WTC11 (cell line): ENCODE data around the gene TMEM141. TPM values are rescaled to one million over a fixed set of nuclear protein-coding genes. Genes with fewer than 3 reads are reported as not detected.
"Not testable (repeated sequence)": the region's sequence is repeated elsewhere in the genome, so short reads cannot be mapped to it uniquely, and the experiment has no call there.

Experiments
- ATAC-seq: fragments of 200-7000 bp; cut with Tn5 transposase; 2 replicates; pipeline ENCODE4 v1.10.0; 2021; ENCODE audit warnings: mild to moderate bottlenecking, moderate library complexity
- CTCF ChIA-PET: fragments of 300-600 bp; sonication (Branson Sonifier 250); formaldehyde crosslinking; loops from one replicate; lab custom pipeline; 2021; ENCODE audit warnings: antibody characterized with exemption; lab: Charles Lee
- POLR2A ChIA-PET: fragments of 350-600 bp; sonication (Branson Sonifier 250); formaldehyde crosslinking; loops from one replicate; lab custom pipeline; 2021; ENCODE audit warnings: antibody characterized with exemption; lab: Charles Lee
- DNase-seq: peaks from one replicate; pipeline ENCODE4 v3.0.0; 2021; ENCODE audit warnings: low spot score
- H3K27ac Mint-ChIP-seq: 2 replicates; pipeline ENCODE4 v1.8.0; 2021; ENCODE audit warnings: mixed read lengths
- H3K27me3 Mint-ChIP-seq: 2 replicates; pipeline ENCODE4 v1.8.0; 2021; ENCODE audit warnings: low read depth, mild to moderate bottlenecking, moderate library complexity, mixed read lengths
- H3K36me3 Mint-ChIP-seq: 2 replicates; pipeline ENCODE4 v1.8.0; 2021; ENCODE audit warnings: mixed read lengths
- H3K4me1 Mint-ChIP-seq: 2 replicates; pipeline ENCODE4 v1.8.0; 2022; ENCODE audit warnings: mixed read lengths
- H3K4me3 Mint-ChIP-seq: 2 replicates; pipeline ENCODE4 v1.8.0; 2021; ENCODE audit warnings: mild to moderate bottlenecking, moderate library complexity, mixed read lengths
- H3K9me3 Mint-ChIP-seq: 2 replicates; pipeline ENCODE4 v1.8.0; 2021; ENCODE audit warnings: mixed read lengths
- ATF1 ChIP-seq: sonication (generic); formaldehyde crosslinking; IDR thresholded peaks from 2 replicates; pipeline ENCODE4 v1.8.1; 2023; ENCODE audit warnings: mild to moderate bottlenecking, moderate library complexity, missing genetic modification reagents
- FOXP1 ChIP-seq: sonication (generic); formaldehyde crosslinking; IDR thresholded peaks from 2 replicates; pipeline ENCODE4 v1.8.0; 2022; ENCODE audit warnings: missing genetic modification reagents, mild to moderate bottlenecking, moderate library complexity, borderline replicate concordance
- GABPB1 ChIP-seq: sonication (generic); formaldehyde crosslinking; IDR thresholded peaks from 2 replicates; pipeline ENCODE4 v1.8.1; 2023; ENCODE audit warnings: mild to moderate bottlenecking, missing genetic modification reagents
- JAZF1 ChIP-seq: fragments of 250-450 bp; sonication (Bioruptor Pico); IDR thresholded peaks from 2 replicates; pipeline ENCODE4 v1.9.0; 2021; ENCODE audit warnings: moderate library complexity, mild to moderate bottlenecking, inconsistent platforms
- SMAD3 ChIP-seq: sonication (generic); formaldehyde crosslinking; IDR thresholded peaks from 2 replicates; pipeline ENCODE4 v1.8.0; 2022; ENCODE audit warnings: missing genetic modification reagents, mild to moderate bottlenecking, borderline replicate concordance
- ZNF232 ChIP-seq: sonication (generic); formaldehyde crosslinking; IDR thresholded peaks from 2 replicates; pipeline ENCODE4 v1.8.0; 2022; ENCODE audit warnings: mild to moderate bottlenecking, missing genetic modification reagents
- total RNA-seq: library from RNA; stranded (reverse); gene quantifications from 3 replicates; pipeline ENCODE4 v1.2.3, GENCODE V29; 2021
- TF ChIP-seq, protein P1 (sequence below): fragments of 200-600 bp; IDR thresholded peaks from 2 replicates; pipeline ENCODE4 v1.8.0; 2022; ENCODE audit warnings: antibody characterized with exemption
- TF ChIP-seq, protein P2 (sequence below): sonication (generic); formaldehyde crosslinking; IDR thresholded peaks from 2 replicates; pipeline ENCODE4 v1.8.1; 2022; ENCODE audit warnings: missing genetic modification reagents, borderline replicate concordance
- TF ChIP-seq, protein P3 (sequence below): fragments of 250-450 bp; sonication (Bioruptor Pico); conservative IDR thresholded peaks from 2 replicates; pipeline ENCODE4 v1.9.0; 2021; ENCODE audit warnings: mild to moderate bottlenecking
- TF ChIP-seq, protein P4 (sequence below): sonication (generic); formaldehyde crosslinking; IDR thresholded peaks from 2 replicates; pipeline ENCODE4 v1.8.1; 2022; ENCODE audit warnings: low read depth, missing genetic modification reagents, borderline replicate concordance

TMEM141 gene
- total RNA-seq, 1 experiment from 2014 or later, result 72.0 TPM

DNA sequence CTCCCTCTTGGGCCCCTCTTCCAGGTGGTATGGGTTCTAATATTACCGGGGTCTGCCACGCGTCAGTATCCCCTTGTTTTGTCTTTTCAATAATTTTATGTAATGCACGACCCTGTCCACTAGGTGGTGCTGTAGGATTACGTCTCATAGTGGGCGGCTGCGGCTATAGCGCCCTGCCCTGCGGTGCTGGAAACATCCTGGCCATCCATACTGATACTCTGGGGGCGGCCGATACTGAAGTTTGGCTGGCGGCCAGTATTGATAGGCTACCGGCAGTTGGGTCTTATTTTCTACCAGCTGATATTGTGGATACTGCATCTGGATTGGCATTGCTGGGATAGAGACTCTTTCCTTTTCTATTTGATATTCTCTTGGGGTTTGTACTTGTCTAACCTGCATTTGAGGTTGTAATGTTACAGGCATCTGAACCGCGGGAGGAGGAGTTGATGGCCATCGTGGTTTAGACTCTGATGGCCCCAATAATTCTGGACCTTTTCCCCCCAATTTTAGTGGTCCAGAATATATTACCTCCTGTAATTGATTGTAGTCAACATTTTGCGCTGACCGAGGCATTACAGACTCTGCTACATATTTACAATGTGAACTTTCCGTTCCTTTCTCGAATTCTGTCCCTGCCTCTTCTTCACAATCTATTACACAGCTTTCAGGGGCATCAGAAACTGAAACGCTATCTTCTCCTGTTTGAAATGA is 3.3 kb upstream of the TMEM141 start:
- CTCF ChIA-PET, result interaction anchor here (0.6 to 2.0 kb wide), 4 partner anchors 13 to 304 kb away, joined by 3 to 5 read pairs (median 3); no protein-coding TSS in a partner anchor
- POLR2A ChIA-PET, result no interaction called here
- Mint-ChIP-seq H3K4me1 (peaks cover 14% of the 10 kb centered on the region), H3K27me3 (peaks cover 4% of the 10 kb centered on the region), H3K9me3 (no peaks in the 10 kb centered on the region), H3K4me3 (no peak overlapping the region), H3K36me3 (peaks cover 3% of the 10 kb centered on the region; the same call in 1 of the 2 replicates), H3K27ac (peak overlapping the region; percentile 51)
- DNase-seq (peak; percentile 78), ATAC-seq (peak; percentile 2; the same call in 1 of the 2 replicates)
- TF ChIP-seq ATF1 (CRISPR knock-in tag), result no peak
- TF ChIP-seq, protein P1, sequence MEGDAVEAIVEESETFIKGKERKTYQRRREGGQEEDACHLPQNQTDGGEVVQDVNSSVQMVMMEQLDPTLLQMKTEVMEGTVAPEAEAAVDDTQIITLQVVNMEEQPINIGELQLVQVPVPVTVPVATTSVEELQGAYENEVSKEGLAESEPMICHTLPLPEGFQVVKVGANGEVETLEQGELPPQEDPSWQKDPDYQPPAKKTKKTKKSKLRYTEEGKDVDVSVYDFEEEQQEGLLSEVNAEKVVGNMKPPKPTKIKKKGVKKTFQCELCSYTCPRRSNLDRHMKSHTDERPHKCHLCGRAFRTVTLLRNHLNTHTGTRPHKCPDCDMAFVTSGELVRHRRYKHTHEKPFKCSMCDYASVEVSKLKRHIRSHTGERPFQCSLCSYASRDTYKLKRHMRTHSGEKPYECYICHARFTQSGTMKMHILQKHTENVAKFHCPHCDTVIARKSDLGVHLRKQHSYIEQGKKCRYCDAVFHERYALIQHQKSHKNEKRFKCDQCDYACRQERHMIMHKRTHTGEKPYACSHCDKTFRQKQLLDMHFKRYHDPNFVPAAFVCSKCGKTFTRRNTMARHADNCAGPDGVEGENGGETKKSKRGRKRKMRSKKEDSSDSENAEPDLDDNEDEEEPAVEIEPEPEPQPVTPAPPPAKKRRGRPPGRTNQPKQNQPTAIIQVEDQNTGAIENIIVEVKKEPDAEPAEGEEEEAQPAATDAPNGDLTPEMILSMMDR, result peak; percentile 85
- 0 out of 2 replicates have a peak, but pooled peaks have one; percentile 9 for TF ChIP-seq GABPB1 (CRISPR knock-in tag)
- TF ChIP-seq, protein P2, sequence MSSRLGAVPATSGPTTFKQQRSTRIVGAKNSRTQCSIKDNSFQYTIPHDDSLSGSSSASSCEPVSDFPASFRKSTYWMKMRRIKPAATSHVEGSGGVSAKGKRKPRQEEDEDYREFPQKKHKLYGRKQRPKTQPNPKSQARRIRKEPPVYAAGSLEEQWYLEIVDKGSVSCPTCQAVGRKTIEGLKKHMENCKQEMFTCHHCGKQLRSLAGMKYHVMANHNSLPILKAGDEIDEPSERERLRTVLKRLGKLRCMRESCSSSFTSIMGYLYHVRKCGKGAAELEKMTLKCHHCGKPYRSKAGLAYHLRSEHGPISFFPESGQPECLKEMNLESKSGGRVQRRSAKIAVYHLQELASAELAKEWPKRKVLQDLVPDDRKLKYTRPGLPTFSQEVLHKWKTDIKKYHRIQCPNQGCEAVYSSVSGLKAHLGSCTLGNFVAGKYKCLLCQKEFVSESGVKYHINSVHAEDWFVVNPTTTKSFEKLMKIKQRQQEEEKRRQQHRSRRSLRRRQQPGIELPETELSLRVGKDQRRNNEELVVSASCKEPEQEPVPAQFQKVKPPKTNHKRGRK, result no peak
- no peak for TF ChIP-seq JAZF1 (CRISPR knock-in tag)

DNA sequence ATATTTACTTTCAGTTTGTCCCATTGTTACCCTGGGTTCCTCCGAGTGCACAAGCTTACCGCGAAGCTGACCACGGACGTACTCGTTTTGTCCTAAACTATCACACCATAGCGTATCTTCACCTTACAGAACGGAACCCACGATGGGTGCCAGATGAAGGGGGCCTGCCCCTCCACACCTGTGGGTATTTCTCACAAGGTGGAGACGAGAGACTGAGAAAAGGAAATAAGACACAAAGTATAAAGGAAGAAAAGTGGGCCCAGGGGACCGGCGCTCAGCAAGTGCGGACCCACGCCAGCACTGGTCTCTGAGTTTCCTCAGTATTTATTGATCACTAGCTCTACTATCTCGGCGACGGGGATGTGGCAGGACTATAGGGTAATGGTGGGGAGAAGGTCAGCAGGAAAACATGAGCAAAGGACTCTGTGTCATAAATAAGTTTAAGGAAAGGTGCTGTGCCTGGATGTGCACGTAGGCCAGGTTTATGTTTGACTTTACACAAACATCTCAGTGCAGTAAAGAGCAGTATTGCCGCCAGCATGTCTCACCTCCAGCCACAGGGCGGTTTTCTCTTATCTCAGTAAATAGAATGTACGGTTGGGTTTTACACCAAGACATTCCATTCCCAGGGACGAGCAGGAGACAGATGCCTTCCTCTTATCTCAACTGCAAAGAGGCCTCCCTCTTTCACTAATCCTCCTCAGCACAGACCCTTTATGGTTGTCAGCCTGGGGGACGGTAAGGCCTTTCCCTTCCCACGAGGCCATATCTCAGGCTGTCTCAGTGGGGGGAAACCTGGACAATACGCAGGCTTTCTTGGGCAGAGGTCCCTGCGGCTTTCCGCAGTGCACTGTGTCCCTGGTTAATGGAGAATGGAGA is 2.3 kb upstream of the TMEM141 start:
- H3K27me3 Mint-ChIP-seq, H3K4me3 Mint-ChIP-seq, ATAC-seq, POLR2A ChIA-PET, DNase-seq, H3K36me3 Mint-ChIP-seq, H3K9me3 Mint-ChIP-seq: not testable (repeated sequence)
- H3K4me1 Mint-ChIP-seq, result peaks cover 19% of the 10 kb centered on the region
- CTCF ChIA-PET, result interaction anchor here (0.6 to 2.0 kb wide), 3 partner anchors 240 to 331 kb away, joined by 3 to 5 read pairs (median 3); no protein-coding TSS in a partner anchor
- H3K27ac Mint-ChIP-seq, result peak overlapping the region; percentile 51

DNA sequence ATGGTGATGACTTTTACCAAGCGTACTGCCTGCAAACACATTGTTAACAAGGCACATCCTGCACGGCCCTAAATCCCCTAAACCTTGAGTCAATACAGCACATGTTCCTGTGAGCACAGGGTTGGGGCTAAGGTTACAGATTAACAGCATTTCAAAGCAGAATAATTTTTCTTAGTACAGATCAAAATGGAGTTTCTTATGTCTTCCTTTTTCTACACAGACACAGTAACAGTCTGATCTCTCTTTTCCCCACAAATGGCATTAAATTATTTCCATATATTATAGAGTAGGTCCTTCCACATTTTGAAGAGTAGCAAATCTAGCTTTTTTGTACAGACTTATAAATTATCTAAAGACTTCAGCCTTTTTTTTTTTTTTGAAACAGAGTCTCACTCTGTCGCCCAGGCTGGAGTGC is 1.6 kb upstream of the TMEM141 start:
- Mint-ChIP-seq H3K9me3 (no peaks in the 10 kb centered on the region), H3K36me3 (peaks cover 3% of the 10 kb centered on the region; the same call in 1 of the 2 replicates), H3K4me1 (peaks cover 19% of the 10 kb centered on the region), H3K27ac (no peak overlapping the region), H3K4me3 (no peak overlapping the region), H3K27me3 (peaks cover 4% of the 10 kb centered on the region; the same call in 1 of the 2 replicates)
- no peak for DNase-seq
- TF ChIP-seq, protein P3, sequence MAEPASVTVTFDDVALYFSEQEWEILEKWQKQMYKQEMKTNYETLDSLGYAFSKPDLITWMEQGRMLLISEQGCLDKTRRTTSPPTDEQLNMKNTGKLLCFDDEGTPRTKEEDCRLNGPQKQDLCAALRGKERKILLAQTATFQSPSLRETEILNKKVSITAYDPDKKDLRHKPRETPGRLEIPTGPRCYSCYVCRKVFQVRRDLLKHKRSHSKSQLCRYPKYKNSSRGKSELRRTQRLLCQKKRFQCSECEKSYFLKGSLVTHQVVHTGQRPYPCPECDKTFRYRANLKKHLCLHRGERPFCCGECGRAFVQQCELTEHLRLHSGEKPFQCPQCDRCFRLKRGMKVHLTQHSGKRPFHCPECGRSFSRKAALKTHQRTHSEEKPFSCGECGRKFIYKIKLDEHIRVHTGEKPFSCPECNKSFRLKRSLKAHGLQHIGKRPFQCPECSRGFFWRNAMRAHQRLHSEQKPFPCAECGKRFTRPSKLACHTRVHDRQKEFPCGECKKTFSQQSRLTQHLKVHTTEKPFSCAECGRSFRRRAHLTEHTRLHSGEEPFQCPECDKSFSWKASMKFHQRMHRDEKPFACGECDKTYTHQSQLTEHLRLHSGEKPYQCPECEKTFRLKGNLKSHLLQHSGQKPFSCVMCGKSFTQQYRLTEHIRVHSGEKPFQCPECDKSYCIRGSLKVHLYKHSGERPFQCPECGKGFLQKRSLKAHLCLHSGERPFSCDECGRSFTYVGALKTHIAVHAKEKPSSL (CRISPR knock-in tag), result no peak
- TF ChIP-seq SMAD3 (no peak), FOXP1 (CRISPR knock-in tag) (no peak), ZNF232 (CRISPR knock-in tag) (no peak)
- TF ChIP-seq, protein P4, sequence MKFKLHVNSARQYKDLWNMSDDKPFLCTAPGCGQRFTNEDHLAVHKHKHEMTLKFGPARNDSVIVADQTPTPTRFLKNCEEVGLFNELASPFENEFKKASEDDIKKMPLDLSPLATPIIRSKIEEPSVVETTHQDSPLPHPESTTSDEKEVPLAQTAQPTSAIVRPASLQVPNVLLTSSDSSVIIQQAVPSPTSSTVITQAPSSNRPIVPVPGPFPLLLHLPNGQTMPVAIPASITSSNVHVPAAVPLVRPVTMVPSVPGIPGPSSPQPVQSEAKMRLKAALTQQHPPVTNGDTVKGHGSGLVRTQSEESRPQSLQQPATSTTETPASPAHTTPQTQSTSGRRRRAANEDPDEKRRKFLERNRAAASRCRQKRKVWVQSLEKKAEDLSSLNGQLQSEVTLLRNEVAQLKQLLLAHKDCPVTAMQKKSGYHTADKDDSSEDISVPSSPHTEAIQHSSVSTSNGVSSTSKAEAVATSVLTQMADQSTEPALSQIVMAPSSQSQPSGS (CRISPR knock-in tag), result no peak
- POLR2A ChIA-PET, result no interaction called here
- ATAC-seq, result no peak
- CTCF ChIA-PET, result no interaction called here
